ENCODE measurements around the gene CCDC47. TPM values are rescaled to one million over a fixed set of nuclear protein-coding genes. Genes with fewer than 3 reads are reported as not detected.

Gene CCDC47
- total RNA-seq, 1 experiment from 2014 or later = 117 TPM

DNA sequence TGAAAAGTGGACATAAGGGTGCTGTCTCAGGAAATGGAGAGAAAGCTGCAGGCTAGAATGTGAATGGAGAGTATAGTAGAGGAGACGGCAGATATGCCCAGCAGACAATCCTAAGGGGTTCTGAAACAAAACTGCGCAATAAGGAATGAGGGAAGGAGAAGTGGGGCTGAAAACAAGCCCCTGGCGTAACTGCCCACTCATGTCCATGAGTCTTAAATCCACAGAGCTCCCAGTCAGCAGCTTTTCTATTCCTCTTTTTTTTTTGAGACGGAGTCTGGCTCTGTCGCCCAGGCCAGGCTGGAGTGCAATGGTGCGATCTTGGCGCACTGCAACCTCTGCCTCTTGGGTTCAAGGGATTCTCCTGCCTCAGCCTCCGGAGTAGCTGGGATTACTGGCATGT, 37.7 kb downstream of the CCDC47 start:
- H3K9me3 ChIP-seq (ENCODE audit: control insufficient read depth in 1 of 2, insufficient read depth in 1 of 2, low read depth in 1 of 2, low read length in 2 of 2) = no peaks in the 10 kb centered on the region
- no peaks in the 10 kb centered on the region for H3K36me3 ChIP-seq (ENCODE audit: control insufficient read depth in 1 of 2, insufficient read depth in 2 of 2, low read length in 2 of 2)
- H3K79me2 ChIP-seq (ENCODE audit: insufficient read depth, low read length) = peaks cover 12% of the 10 kb centered on the region
- no peak overlapping the region for H3K4me2 ChIP-seq (ENCODE audit: low read length)
- DNase-seq (ENCODE audit: low read depth, low spot score) = no peak
- intact Hi-C loops (cut with micrococcal nuclease) = no loop called here
- ATAC-seq = no peak
- H3K27ac ChIP-seq (ENCODE audit: low read depth, low read length) = no peak overlapping the region
- CTCF ChIA-PET = no interaction called here
- no peak for TF ChIP-seq ZNF274 (IDR thresholded peaks at IDR 0.05; ENCODE audit: low read depth, low read length)
- TF ChIP-seq, protein P1, sequence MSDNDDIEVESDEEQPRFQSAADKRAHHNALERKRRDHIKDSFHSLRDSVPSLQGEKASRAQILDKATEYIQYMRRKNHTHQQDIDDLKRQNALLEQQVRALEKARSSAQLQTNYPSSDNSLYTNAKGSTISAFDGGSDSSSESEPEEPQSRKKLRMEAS (IDR thresholded peaks at IDR 0.05) = no peak
- no peak for TF ChIP-seq ATF3 (IDR thresholded peaks at IDR 0.05)
- no peak for TF ChIP-seq YY1 (IDR thresholded peaks at IDR 0.05; ENCODE audit: extremely low read depth, insufficient replicate concordance, low read depth, low read length)
- no peak for TF ChIP-seq EGR1 (IDR thresholded peaks at IDR 0.05; ENCODE audit: low read depth)
- no peak for TF ChIP-seq FOSL1 (IDR thresholded peaks at IDR 0.05; ENCODE audit: low read depth)
- no peak for TF ChIP-seq POLR2A (IDR thresholded peaks at IDR 0.05; ENCODE audit: borderline replicate concordance, extremely low read depth, insufficient read depth, insufficient read length)
- no peak for TF ChIP-seq SRF (IDR thresholded peaks at IDR 0.05; ENCODE audit: low read depth)
- no peak for TF ChIP-seq EZH2phosphoT487 (IDR thresholded peaks at IDR 0.05; ENCODE audit: borderline replicate concordance)
- TF ChIP-seq JUND (IDR thresholded peaks at IDR 0.05) = no peak
- TF ChIP-seq REST (IDR thresholded peaks at IDR 0.05; ENCODE audit: low read depth) = no peak
- no peak for TF ChIP-seq CBX3 (IDR thresholded peaks at IDR 0.05; ENCODE audit: low read depth)
- TF ChIP-seq TCF7L2 (IDR thresholded peaks at IDR 0.05; ENCODE audit: borderline replicate concordance, extremely low read depth, insufficient read depth, insufficient read length) = no peak
- no peak for TF ChIP-seq CTCF (IDR thresholded peaks at IDR 0.05 in 2 of 3, conservative IDR thresholded peaks at IDR 0.05 in 1 of 3; ENCODE audit: borderline replicate concordance in 1 of 3, insufficient read depth in 1 of 3, low read depth in 2 of 3, low read length in 2 of 3)
- TF ChIP-seq ZBTB33 (IDR thresholded peaks at IDR 0.05; ENCODE audit: extremely low read depth, insufficient replicate concordance, low read length) = no peak
- no peak for TF ChIP-seq EZH2 (IDR thresholded peaks at IDR 0.05)
- TF ChIP-seq CEBPB (IDR thresholded peaks at IDR 0.05; ENCODE audit: low read depth) = no peak
- TF ChIP-seq POLR2AphosphoS5 (IDR thresholded peaks at IDR 0.05; ENCODE audit: low read depth, low read length) = no peak
- TF ChIP-seq RAD21 (IDR thresholded peaks at IDR 0.05; ENCODE audit: low read depth) = no peak
- no peak overlapping the region for H3K9ac ChIP-seq (ENCODE audit: low read length)
- no peak overlapping the region for H3K4me3 ChIP-seq (replicated peaks in 1 of 2; ENCODE audit: low read depth in 1 of 2, low read length in 2 of 2)
- H3K27me3 ChIP-seq (ENCODE audit: insufficient read depth, low read length) = no peaks in the 10 kb centered on the region
- H3K9me2 ChIP-seq (ENCODE audit: insufficient read depth) = no peaks in the 10 kb centered on the region
- RAD21 ChIA-PET (ENCODE audit: low non-redundant PET in 1 of 2, low total read pairs in 2 of 2, uncharacterized antibody in 2 of 2, unreplicated experiment in 2 of 2) = no interaction called here
- no TSS peak for BruUV-seq (replicated peaks)
- H4K20me1 ChIP-seq (ENCODE audit: insufficient read depth) = no peaks in the 10 kb centered on the region; the same call in 1 of the 2 replicates
- H2AFZ ChIP-seq (ENCODE audit: low read depth, low read length, poor library complexity, severe bottlenecking) = no peak overlapping the region
- peaks cover 6 to 7% of the 10 kb centered on the region in 2 experiments; a peak in 3 of 4 replicates for H3K4me1 ChIP-seq (ENCODE audit: control insufficient read depth in 1 of 2, insufficient read depth in 2 of 2, low read length in 2 of 2)
- POLR2A ChIA-PET = interaction anchor here (1.2 kb wide), 1 partner anchor 38 kb away, joined by 4 read pairs; the partner anchor contains the start of genes CCDC47 and DDX42
